ENCODE data around the gene IGFBP3.

GRCh38 chr7:45918556-45918955, 2.5 kb downstream of the IGFBP3 start:
- TF ChIP-seq POLR2A (IDR thresholded peaks at IDR 0.05): no peak
- TF ChIP-seq, protein P1, sequence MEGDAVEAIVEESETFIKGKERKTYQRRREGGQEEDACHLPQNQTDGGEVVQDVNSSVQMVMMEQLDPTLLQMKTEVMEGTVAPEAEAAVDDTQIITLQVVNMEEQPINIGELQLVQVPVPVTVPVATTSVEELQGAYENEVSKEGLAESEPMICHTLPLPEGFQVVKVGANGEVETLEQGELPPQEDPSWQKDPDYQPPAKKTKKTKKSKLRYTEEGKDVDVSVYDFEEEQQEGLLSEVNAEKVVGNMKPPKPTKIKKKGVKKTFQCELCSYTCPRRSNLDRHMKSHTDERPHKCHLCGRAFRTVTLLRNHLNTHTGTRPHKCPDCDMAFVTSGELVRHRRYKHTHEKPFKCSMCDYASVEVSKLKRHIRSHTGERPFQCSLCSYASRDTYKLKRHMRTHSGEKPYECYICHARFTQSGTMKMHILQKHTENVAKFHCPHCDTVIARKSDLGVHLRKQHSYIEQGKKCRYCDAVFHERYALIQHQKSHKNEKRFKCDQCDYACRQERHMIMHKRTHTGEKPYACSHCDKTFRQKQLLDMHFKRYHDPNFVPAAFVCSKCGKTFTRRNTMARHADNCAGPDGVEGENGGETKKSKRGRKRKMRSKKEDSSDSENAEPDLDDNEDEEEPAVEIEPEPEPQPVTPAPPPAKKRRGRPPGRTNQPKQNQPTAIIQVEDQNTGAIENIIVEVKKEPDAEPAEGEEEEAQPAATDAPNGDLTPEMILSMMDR (IDR thresholded peaks at IDR 0.05 in 4 of 5, conservative IDR thresholded peaks at IDR 0.05 in 1 of 5): no peak

Data from gastrocnemius medialis (tissue), 4 donors.